ENCODE results near the gene DSE.

DNA sequence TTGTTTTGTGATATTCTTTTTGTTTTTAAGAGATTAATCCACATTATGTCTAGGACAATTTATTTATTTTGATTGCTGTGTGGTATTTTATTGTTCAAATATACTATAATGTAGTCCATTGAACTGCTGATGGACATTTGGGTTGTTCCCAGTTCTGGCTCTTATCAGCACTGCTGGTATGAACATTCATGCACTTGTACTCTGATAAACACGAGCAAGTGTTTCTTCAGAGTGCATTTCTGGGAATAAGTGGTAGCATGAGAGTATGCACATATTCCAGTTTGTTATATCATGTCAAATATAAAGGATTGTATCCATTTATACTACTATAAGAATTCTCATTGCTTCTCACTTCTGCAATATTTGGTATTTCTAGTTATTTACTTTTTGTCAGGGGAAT lies 97.5 kb downstream of the DSE start:
- TF ChIP-seq, protein P1, sequence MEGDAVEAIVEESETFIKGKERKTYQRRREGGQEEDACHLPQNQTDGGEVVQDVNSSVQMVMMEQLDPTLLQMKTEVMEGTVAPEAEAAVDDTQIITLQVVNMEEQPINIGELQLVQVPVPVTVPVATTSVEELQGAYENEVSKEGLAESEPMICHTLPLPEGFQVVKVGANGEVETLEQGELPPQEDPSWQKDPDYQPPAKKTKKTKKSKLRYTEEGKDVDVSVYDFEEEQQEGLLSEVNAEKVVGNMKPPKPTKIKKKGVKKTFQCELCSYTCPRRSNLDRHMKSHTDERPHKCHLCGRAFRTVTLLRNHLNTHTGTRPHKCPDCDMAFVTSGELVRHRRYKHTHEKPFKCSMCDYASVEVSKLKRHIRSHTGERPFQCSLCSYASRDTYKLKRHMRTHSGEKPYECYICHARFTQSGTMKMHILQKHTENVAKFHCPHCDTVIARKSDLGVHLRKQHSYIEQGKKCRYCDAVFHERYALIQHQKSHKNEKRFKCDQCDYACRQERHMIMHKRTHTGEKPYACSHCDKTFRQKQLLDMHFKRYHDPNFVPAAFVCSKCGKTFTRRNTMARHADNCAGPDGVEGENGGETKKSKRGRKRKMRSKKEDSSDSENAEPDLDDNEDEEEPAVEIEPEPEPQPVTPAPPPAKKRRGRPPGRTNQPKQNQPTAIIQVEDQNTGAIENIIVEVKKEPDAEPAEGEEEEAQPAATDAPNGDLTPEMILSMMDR (IDR thresholded peaks at IDR 0.05; ENCODE audit: insufficient read depth, low read length, poor library complexity, severe bottlenecking) = no peak
- TF ChIP-seq EZH2phosphoT487 (conservative IDR thresholded peaks at IDR 0.05; ENCODE audit: low read length) = no peak
